NCI-H2107 (cell line): ENCODE measurements around the gene CANT1.

Source experiments
- DNase-seq: peaks from one replicate; lab custom pipeline; 2025; lab: John Stamatoyannopoulos, UW

The CANT1 gene

GRCh38 chr17:79009397-79010303, at the start of gene CANT1:
Gene CANT1 (minus strand): TSS chr17:79009764. CDS start chr17:78997622, 12,142 bp downstream.
- no peak for DNase-seq

GRCh38 chr17:79057737-79058385, 48.3 kb upstream of the CANT1 start:
- DNase-seq: no peak

GRCh38 chr17:79055197-79055596, 45.6 kb upstream of the CANT1 start:
- no peak for DNase-seq

- no peak for DNase-seq
Observed at GRCh38 chr17:79054200-79054960, 44.8 kb upstream of the CANT1 start.

GRCh38 chr17:79053251-79053925, 43.8 kb upstream of the CANT1 start:
- no peak for DNase-seq

- DNase-seq: no peak
Observed at GRCh38 chr17:79052131-79052530, 42.6 kb upstream of the CANT1 start.

GRCh38 chr17:79051306-79051705, 41.7 kb upstream of the CANT1 start:
- no peak for DNase-seq

- no peak for DNase-seq
Observed at GRCh38 chr17:79050551-79050950, 41.0 kb upstream of the CANT1 start.

GRCh38 chr17:79049821-79050220, 40.3 kb upstream of the CANT1 start:
- no peak for DNase-seq

- DNase-seq: no peak
Observed at GRCh38 chr17:79048826-79049755, 39.5 kb upstream of the CANT1 start.

- no peak for DNase-seq
Observed at GRCh38 chr17:79047923-79048825, 38.6 kb upstream of the CANT1 start.

- no peak for DNase-seq
Observed at GRCh38 chr17:79047291-79047920, 37.8 kb upstream of the CANT1 start.

GRCh38 chr17:79046916-79047280, 37.3 kb upstream of the CANT1 start:
- DNase-seq: no peak

- no peak for DNase-seq
Observed at GRCh38 chr17:79046197-79046915, 36.8 kb upstream of the CANT1 start.

- DNase-seq: peak; percentile 86
Observed at GRCh38 chr17:79045842-79046196, 36.3 kb upstream of the CANT1 start.

- no peak for DNase-seq
Observed at GRCh38 chr17:79045001-79045729, 35.6 kb upstream of the CANT1 start.

- no peak for DNase-seq
Observed at GRCh38 chr17:79044462-79044861, 34.9 kb upstream of the CANT1 start.

- no peak for DNase-seq
Observed at GRCh38 chr17:79043931-79044320, 34.4 kb upstream of the CANT1 start.
